Measurements from ENCODE around the gene RIMBP2.

DNA sequence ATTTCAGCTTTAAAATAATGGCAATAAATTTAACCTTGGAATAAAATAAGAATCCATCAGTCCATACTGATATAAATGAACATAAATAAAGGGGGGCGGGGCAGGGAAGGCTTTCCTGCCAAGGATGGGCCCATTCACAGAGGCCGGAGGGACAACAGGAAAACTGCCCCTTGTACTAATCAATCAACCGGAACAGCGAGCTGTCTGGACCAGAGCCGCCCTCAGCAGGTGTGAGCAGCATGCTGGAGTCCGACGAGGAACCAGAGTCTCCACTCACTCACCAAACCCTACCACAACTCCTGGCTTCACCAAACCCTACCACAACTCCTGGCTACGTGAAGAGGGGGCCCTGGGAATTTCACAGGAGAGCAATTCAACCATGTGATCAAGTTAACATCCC lies 51.3 kb downstream of the RIMBP2 start:
- TF ChIP-seq, protein P1, sequence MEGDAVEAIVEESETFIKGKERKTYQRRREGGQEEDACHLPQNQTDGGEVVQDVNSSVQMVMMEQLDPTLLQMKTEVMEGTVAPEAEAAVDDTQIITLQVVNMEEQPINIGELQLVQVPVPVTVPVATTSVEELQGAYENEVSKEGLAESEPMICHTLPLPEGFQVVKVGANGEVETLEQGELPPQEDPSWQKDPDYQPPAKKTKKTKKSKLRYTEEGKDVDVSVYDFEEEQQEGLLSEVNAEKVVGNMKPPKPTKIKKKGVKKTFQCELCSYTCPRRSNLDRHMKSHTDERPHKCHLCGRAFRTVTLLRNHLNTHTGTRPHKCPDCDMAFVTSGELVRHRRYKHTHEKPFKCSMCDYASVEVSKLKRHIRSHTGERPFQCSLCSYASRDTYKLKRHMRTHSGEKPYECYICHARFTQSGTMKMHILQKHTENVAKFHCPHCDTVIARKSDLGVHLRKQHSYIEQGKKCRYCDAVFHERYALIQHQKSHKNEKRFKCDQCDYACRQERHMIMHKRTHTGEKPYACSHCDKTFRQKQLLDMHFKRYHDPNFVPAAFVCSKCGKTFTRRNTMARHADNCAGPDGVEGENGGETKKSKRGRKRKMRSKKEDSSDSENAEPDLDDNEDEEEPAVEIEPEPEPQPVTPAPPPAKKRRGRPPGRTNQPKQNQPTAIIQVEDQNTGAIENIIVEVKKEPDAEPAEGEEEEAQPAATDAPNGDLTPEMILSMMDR (IDR thresholded peaks at IDR 0.05): no peak
- TF ChIP-seq ZFX (IDR thresholded peaks at IDR 0.05; ENCODE audit: borderline replicate concordance): no peak
